Fibroblast of the aortic adventitia (primary cell): ENCODE results near the gene GTF3C5. TPM values are rescaled to one million over a fixed set of nuclear protein-coding genes. Genes with fewer than 3 reads are reported as not detected.

Experiments used
- DNase-seq: peaks from one replicate; pipeline ENCODE4 v3.0.0-alpha.2; 2010; ENCODE audit warnings: low read depth
- H3K4me3 ChIP-seq: 2 replicates; pipeline ENCODE4 v1.5.1; 2011; ENCODE audit warnings: low read depth, mild to moderate bottlenecking, control low read depth, low read length, moderate library complexity
- CTCF ChIP-seq: IDR thresholded peaks from 2 replicates; pipeline ENCODE4 v1.5.1; 2011; ENCODE audit warnings: mild to moderate bottlenecking, low read length, control low read depth, inconsistent platforms; ENCODE audit not compliant: insufficient read depth
- total RNA-seq: library from RNA; depleted of rRNA; stranded (reverse); fragments of >200 nt; gene quantifications from 2 replicates; pipeline ENCODE4 v1.2.3, GENCODE V29; 2012; ENCODE audit warnings: low replicate concordance

Gene GTF3C5
- total RNA-seq, 1 donor, result 33.9 TPM

GRCh38 chr9:133004091-133004998 is 26.5 kb upstream of the GTF3C5 start:
- no peak for DNase-seq
- no peak overlapping the region for H3K4me3 ChIP-seq
- no peak for TF ChIP-seq CTCF

GRCh38 chr9:133004999-133005760 is 25.6 kb upstream of the GTF3C5 start:
- no peak overlapping the region for H3K4me3 ChIP-seq
- TF ChIP-seq CTCF, result no peak
- no peak for DNase-seq

GRCh38 chr9:133005957-133006356 is 24.8 kb upstream of the GTF3C5 start:
- no peak overlapping the region for H3K4me3 ChIP-seq
- no peak for TF ChIP-seq CTCF
- no peak for DNase-seq

GRCh38 chr9:133006731-133007352 is 24.0 kb upstream of the GTF3C5 start:
- TF ChIP-seq CTCF, result no peak
- no peak overlapping the region for H3K4me3 ChIP-seq

GRCh38 chr9:133008406-133008805 is 22.4 kb upstream of the GTF3C5 start:
- no peak overlapping the region for H3K4me3 ChIP-seq
- no peak for TF ChIP-seq CTCF
- DNase-seq, result no peak

More at GRCh38 chr9:133006731-133007352, 24.0 kb upstream of the GTF3C5 start:
- DNase-seq, result no peak

- TF ChIP-seq CTCF, result no peak
- DNase-seq, result no peak
- H3K4me3 ChIP-seq, result no peak overlapping the region
Observed at GRCh38 chr9:133008824-133009223, 22.0 kb upstream of the GTF3C5 start.
